Measurements from ENCODE around the gene TNIK.

TNIK gene

GRCh38 chr3:171092467-171092911 lies 367.7 kb downstream of the TNIK start:
- Histone ChIP-seq H3K9me2 (replicated peaks; ENCODE audit: control insufficient read depth, low read length) (no peaks in the 10 kb centered on the region), H3K9me3 (ENCODE audit: control insufficient read depth, insufficient read depth, low read length) (no peaks in the 10 kb centered on the region), H3K4me1 (ENCODE audit: control insufficient read depth, low read length) (no peaks in the 10 kb centered on the region), H4K20me1 (ENCODE audit: control insufficient read depth, insufficient read depth, low read depth, low read length) (no peaks in the 10 kb centered on the region), H3K79me2 (ENCODE audit: control insufficient read depth, low read length) (no peaks in the 10 kb centered on the region), H3K4me2 (ENCODE audit: low read length) (no peak overlapping the region), H3K27ac (ENCODE audit: low read depth, low read length) (no peak overlapping the region), H3F3A (ENCODE audit: control insufficient read depth, insufficient read depth) (no peaks in the 10 kb centered on the region), H3K4me3 (ENCODE audit: low read length) (no peak overlapping the region), H3K36me3 (ENCODE audit: control insufficient read depth, low read length) (no peaks in the 10 kb centered on the region), H3K27me3 (ENCODE audit: control insufficient read depth, low read length) (no peaks in the 10 kb centered on the region)
- TF ChIP-seq CTCF (IDR thresholded peaks at IDR 0.05; ENCODE audit: low read depth, low read length, poor library complexity, severe bottlenecking) (no peak), EZH2phosphoT487 (IDR thresholded peaks at IDR 0.05; ENCODE audit: borderline replicate concordance, low read length) (no peak)

- TF ChIP-seq EZH2phosphoT487 (IDR thresholded peaks at IDR 0.05; ENCODE audit: borderline replicate concordance, low read length) (no peak), CTCF (IDR thresholded peaks at IDR 0.05; ENCODE audit: low read depth, low read length, poor library complexity, severe bottlenecking) (no peak)
- Histone ChIP-seq H3K9me2 (replicated peaks; ENCODE audit: control insufficient read depth, low read length) (no peaks in the 10 kb centered on the region), H3K27ac (ENCODE audit: low read depth, low read length) (no peak overlapping the region), H3F3A (ENCODE audit: control insufficient read depth, insufficient read depth) (no peaks in the 10 kb centered on the region), H4K20me1 (ENCODE audit: control insufficient read depth, insufficient read depth, low read depth, low read length) (no peaks in the 10 kb centered on the region), H3K27me3 (ENCODE audit: control insufficient read depth, low read length) (no peaks in the 10 kb centered on the region), H3K4me3 (ENCODE audit: low read length) (no peak overlapping the region), H3K79me2 (ENCODE audit: control insufficient read depth, low read length) (no peaks in the 10 kb centered on the region), H3K4me2 (ENCODE audit: low read length) (no peak overlapping the region), H3K4me1 (ENCODE audit: control insufficient read depth, low read length) (no peaks in the 10 kb centered on the region), H3K9me3 (ENCODE audit: control insufficient read depth, insufficient read depth, low read length) (no peaks in the 10 kb centered on the region), H3K36me3 (ENCODE audit: control insufficient read depth, low read length) (no peaks in the 10 kb centered on the region)
Measured at GRCh38 chr3:171090321-171090720, 369.9 kb downstream of the TNIK start.

GRCh38 chr3:171088964-171089754 lies 371.0 kb downstream of the TNIK start:
- Histone ChIP-seq H3K9me2 (replicated peaks; ENCODE audit: control insufficient read depth, low read length) (no peaks in the 10 kb centered on the region), H3K36me3 (ENCODE audit: control insufficient read depth, low read length) (no peaks in the 10 kb centered on the region), H3K27ac (ENCODE audit: low read depth, low read length) (no peak overlapping the region), H3K4me1 (ENCODE audit: control insufficient read depth, low read length) (no peaks in the 10 kb centered on the region), H3K27me3 (ENCODE audit: control insufficient read depth, low read length) (no peaks in the 10 kb centered on the region), H3K4me2 (ENCODE audit: low read length) (no peak overlapping the region), H3F3A (ENCODE audit: control insufficient read depth, insufficient read depth) (no peaks in the 10 kb centered on the region), H3K9me3 (ENCODE audit: control insufficient read depth, insufficient read depth, low read length) (no peaks in the 10 kb centered on the region), H4K20me1 (ENCODE audit: control insufficient read depth, insufficient read depth, low read depth, low read length) (no peaks in the 10 kb centered on the region), H3K4me3 (ENCODE audit: low read length) (no peak overlapping the region), H3K79me2 (ENCODE audit: control insufficient read depth, low read length) (no peaks in the 10 kb centered on the region)
- no peak for TF ChIP-seq CTCF (IDR thresholded peaks at IDR 0.05; ENCODE audit: low read depth, low read length, poor library complexity, severe bottlenecking)
- TF ChIP-seq EZH2phosphoT487 (IDR thresholded peaks at IDR 0.05; ENCODE audit: borderline replicate concordance, low read length) = no peak

Measured in DOHH2 (cell line).